CD4-positive, alpha-beta T cell treated with Interleukin-1 beta for 1 hour (primary cell): ENCODE results near the gene MAP3K14.
A peak's percentile ranks its signal among the peaks of the same experiment; 100 is the strongest.
"Not testable (repeated sequence)": the region's sequence is repeated elsewhere in the genome, so short reads cannot be mapped to it uniquely, and the experiment has no call there.

Experiments
- DNase-seq, 2 donors: peaks; one replicate each; pipeline ENCODE4 v3.0.0-alpha.2; 2020 to 2022

Gene MAP3K14

DNA sequence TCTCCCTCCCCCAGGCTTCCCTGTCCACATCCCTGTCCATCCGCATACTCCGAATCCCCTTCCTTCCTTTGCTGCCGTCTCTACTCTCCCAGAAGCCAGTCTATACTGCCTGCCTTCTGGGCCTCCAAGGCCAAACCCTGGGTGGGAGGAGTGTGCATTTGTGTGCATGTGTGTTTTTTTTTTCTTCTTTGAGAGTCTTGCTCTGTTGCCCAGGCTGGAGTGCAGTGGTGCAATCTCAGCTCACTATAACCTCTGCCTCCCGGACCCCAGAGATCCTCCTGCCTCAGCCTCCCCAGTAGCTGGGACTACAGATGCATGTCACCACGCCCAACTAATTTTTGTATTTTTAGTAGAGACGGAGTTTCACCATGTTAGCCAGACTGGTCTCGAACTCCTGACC lies 63.6 kb downstream of the MAP3K14 start:
- not testable (repeated sequence) for DNase-seq

DNA sequence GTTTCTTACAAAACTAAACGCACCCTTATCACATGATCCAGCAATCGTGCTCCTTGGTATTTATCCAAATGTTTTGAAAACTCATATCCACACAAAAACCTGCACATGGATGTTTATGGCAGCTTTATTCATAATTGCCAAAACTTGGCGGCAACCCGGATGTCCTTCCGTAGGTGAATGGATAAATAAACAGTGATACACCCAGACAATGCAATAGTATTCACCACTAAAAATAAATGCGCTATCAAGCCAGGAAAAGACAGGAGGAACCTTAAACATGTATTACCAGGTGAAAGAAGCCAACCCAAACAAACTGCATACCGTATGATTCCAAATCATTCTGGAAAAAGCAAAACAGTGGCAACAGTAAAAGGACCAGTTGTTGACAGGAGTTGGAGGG lies 64.9 kb downstream of the MAP3K14 start:
- DNase-seq = no peak

DNA sequence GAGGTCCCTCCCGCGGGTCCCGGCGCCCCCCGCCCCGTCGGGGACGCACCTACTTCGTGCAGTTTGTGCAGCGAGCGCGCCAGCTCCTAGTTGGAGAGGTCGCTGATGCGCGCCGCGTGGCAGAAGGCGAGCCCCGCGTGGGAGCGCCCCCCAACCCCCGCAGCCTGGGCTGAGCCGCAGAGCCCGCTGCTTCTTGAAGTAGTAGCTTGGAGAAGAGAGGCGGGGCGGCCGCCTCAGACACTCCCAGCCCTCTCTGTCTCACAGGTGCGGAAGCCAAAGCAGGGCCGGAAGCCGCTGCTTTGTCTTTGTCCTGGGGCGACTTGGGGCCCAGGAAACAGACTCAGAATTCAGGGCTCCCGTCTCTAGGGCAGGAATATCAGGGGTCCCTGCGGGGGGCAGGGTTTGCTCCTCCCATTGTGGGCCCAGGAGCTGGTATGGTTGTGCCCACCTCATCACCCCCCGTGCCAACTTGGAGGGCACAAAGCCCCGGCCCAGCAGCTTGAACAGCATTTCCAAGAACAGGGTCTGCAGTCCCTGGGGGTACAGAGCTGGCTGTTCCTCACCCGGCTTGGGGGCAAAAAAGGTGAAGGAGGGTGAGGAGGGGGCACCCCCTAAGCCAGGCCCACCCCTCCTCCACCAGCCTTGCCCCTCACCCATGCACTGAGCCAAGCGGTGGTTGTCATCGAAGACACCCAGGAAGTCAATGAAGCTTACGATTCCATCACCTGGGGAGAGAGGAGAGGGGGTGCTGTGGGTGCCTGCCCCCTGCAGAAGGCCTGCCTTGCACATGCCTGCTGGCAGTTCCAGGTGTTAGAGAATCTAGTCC lies 68.5 kb downstream of the MAP3K14 start:
- DNase-seq = peak; percentile 82 to 86

DNA sequence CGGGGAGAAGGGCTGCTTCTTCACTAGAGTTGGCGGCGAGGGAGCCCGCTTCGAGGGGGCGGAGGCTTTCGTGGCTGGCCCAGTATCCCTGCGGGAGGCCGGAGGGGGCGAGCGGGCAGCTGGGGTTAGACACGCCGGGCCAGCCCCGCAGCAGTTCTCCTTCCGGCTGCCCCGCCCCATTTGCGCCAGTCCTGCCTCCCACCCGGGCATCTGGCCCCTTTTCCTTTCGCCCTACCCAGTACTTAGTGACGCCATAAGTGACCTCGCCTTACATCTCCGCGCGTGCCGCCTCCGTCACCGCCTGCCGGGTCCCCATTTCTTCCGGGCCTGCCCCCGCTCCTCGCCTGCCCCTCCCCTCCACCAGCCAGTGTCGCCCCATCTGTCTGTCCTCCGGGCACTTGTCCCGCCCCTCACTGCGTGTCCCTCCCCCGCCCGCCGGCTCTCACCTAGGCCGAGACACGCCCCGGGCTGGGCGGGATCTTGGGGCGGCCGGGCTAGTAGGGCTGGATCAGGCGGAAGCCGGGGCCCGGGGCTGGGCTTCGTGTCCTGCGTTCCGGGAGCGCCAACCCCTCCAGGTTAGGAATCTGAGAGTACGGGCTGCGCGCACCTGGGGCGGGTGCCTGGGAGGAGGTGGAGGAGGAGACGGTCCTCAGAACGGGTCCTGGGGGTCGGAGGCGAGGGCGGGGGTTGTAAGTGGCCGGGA lies 69.2 kb downstream of the MAP3K14 start:
- DNase-seq = peak; percentile 97

DNA sequence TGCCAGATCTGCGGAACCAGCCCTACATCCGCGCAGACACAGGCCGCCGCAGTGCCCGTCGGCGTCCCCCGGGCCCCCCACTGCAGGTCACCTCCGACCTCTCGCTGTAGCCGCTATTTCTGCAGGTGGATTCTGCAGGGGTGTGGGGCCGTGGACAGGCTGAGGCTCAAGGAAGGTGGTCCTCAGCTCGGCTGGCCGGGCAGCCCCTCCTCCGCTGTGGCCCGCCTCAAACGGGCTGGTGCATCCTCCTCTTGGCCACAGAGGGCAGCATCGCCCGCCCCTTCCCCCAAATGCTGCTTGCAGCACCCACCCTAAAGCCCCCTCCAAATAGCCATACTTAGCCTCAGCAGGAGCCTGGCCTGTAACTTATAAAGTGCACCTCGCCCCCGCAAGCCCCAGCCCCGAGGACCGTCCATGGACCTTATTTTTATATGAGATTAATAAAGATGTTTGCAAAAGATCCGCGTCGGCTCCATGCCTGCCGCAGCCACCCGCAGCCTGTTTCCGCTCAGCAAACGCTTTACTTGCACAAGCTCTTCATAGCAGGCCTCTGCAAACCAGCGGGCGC lies 69.9 kb downstream of the MAP3K14 start:
- DNase-seq = peak in 1 of 2 donors; percentile 27

DNA sequence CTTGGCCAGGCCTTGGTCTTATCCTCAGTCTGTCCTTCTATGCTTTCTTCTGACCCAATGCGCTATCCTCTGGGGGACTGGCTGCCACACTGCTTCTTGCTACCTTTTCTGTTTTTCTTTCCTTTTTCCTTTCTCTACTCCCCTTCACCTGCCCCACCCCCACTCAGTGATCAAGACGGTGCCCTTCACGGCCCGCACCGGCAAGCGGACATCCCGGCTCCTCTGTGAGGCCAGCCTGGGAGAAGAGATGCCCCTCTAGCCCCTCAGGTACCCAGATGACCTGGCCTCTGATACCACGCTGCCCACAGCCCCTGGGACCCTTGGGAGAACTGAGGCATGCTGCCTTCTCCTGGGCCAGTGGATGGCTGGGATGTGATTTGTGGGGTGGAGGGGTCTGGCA lies 70.5 kb downstream of the MAP3K14 start:
- no peak for DNase-seq

DNA sequence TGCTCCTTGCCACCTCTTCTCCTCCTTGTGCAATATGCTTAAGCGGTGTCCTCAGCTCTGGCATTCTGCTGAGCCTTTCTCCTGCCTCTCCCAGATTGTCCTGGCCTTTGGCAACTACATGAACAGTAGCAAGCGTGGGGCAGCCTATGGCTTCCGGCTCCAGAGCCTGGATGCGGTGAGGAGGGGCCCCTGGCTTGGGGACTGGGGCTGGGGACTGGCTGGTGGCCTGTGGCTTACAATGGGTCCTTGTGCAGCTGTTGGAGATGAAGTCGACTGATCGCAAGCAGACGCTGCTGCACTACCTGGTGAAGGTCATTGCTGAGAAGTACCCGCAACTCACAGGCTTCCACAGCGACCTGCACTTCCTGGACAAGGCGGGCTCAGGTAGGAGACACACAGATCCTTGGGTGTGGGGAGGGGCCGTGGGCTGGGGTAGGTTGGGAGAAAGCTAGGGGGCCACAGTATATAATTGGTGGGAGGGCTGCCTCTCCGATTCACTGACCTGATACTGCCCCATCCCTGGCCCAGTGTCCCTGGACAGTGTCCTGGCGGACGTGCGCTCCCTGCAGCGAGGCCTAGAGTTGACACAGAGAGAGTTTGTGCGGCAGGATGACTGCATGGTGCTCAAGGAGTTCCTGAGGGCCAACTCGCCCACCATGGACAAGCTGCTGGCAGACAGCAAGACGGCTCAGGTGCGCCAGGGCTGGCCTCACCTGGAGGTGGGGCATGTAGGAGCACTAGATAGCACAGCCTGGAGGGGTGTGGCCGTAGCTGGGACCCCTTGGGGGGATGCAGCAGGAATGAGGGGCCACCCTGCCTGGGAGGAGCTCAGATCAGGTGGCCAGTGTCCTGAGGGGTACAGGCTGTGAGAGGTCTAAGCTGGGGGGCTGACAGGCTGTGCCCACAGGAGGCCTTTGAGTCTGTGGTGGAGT lies 71.8 kb downstream of the MAP3K14 start:
- no peak for DNase-seq

DNA sequence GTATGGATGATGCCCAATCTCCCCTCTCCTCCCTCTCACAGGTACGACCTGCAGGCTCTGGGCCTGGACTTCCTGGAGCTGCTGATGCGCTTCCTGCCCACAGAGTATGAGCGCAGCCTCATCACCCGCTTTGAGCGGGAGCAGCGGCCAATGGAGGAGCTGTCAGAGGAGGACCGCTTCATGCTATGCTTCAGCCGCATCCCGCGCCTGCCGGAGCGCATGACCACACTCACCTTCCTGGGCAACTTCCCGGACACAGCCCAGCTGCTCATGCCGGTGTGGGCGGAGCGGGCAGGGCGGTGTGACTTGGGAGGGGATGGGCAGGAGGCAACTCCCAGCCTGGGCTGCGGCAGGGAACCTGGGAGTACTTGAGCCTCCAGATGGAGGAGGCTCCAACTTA lies 73.1 kb downstream of the MAP3K14 start:
- DNase-seq = no peak

DNA sequence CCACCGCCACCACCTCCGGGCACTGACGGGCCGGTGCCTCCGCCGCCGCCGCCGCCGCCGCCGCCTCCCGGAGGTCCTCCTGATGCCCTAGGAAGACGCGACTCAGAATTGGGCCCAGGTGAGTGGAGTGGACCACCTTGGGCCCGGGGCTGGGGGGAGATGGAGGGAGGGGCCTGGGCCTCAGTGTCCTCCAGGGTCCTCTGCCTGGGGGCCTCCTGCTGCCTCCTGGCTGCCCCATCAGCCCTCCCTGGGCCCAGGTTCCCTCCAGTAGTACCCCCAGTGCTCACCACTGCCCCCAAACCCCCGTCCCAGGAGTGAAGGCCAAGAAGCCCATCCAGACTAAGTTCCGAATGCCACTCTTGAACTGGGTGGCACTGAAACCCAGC lies 74.8 kb downstream of the MAP3K14 start:
- no peak for DNase-seq

DNA sequence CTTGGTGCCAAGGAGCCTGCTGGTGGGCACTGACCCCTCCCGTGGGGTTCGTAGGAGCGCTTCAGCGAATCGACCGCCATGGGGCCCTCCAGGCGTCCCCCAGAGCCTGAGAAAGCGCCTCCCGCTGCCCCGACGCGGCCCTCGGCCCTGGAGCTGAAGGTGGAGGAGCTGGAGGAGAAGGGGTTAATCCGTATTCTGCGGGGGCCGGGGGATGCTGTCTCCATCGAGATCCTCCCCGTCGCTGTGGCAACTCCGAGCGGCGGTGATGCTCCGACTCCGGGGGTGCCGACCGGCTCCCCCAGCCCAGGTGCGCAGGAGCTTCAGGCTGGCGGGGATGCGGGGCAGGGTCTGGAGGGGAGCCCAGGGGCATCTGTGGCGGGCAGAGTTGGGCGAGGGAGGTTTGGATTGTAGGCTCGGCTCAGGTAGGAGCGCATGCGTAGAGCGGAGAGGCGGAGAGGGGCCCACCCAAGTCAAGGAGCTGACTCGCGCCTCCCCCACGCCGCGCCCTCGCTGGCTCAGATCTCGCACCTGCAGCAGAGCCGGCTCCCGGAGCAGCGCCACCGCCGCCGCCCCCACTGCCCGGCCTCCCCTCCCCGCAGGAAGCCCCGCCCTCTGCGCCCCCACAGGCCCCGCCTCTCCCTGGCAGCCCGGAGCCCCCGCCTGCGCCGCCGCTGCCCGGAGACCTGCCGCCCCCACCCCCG lies 75.3 kb downstream of the MAP3K14 start:
- no peak for DNase-seq

DNA sequence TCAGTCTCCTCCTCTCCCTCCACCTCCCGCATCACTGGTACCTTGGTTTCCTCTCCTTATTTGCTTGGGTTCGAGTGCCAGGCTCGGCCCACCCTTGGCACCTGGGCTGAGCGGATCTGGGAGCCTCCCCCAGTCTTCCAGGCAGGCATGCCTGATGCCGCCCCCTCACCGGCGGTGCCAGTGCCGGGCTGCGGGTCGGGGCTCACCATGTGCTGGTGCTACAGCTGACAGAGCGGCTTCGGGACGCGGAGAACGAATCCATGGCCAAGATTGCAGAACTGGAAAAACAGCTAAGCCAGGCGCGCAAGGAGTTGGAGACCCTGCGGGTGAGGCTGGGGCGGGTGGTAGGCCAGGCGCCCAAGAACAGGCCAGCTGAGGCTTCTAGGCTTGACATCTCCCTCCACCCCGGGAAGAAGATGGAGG lies 75.9 kb downstream of the MAP3K14 start:
- DNase-seq = no peak

DNA sequence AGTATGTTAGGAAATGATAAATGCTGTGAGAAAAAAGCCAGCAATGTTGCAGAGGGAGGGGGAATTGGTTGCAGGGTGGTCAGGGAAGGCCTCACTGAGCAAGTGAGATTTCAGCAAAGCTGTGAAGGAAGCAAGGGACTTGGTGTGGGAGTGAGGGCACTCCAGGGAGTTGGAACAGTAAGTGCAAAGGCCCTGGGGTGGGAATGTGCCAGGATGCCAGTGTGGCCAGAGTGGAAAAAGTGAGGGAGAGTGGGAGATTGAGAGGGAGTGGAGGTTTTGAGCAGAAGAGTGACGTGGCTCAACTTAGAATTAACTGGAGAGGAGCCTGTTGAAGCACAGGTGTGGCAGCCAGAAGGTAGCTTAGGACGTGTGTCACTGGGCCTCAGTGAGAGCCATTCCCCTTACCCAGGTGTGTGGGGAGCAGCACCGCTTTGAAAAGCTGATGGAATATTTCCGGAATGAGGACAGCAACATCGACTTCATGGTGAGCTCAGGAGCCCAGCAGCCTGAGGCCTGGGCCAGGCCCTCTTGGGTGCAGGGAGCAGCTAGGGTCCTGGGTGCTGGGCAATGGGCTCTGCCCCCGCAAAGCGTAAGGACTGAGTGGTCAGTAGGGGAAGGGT lies 78.6 kb downstream of the MAP3K14 start:
- no peak for DNase-seq

DNA sequence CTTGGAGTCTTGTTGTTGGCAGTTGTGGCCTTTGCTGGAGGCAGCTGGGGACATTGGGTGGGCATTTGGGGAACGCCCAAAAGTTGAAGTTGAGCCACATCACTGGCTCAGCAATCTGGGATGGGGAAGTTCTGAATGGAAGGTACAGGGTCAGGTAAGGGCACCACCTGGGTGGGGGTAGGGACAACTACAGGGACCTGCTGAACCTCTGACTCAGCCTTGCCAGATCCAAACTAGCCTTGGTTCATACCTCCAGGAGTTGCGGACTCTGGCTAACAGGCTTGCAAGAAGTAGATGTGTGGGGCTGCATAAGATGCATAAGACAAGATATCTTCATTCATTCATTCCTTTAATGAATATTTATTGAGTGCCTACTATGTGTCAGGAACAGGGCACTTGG lies 79.1 kb downstream of the MAP3K14 start:
- no peak for DNase-seq

DNA sequence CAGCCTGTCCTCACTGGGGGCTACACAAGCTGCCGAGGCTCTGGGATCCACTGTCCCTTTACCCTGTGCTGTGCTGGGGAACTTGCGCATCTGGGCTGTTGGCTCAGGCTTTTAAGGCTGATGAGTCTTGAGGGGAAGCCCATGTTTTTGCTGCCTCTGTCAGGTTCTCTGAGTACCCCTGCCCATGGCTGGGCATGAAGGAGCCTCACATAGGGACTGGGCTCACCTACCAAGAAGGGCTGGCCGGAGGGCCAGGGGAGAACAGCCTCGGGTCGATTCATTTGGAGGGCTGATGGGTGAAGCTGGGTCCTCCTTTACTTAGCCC lies 80.6 kb downstream of the MAP3K14 start:
- DNase-seq = no peak

DNA sequence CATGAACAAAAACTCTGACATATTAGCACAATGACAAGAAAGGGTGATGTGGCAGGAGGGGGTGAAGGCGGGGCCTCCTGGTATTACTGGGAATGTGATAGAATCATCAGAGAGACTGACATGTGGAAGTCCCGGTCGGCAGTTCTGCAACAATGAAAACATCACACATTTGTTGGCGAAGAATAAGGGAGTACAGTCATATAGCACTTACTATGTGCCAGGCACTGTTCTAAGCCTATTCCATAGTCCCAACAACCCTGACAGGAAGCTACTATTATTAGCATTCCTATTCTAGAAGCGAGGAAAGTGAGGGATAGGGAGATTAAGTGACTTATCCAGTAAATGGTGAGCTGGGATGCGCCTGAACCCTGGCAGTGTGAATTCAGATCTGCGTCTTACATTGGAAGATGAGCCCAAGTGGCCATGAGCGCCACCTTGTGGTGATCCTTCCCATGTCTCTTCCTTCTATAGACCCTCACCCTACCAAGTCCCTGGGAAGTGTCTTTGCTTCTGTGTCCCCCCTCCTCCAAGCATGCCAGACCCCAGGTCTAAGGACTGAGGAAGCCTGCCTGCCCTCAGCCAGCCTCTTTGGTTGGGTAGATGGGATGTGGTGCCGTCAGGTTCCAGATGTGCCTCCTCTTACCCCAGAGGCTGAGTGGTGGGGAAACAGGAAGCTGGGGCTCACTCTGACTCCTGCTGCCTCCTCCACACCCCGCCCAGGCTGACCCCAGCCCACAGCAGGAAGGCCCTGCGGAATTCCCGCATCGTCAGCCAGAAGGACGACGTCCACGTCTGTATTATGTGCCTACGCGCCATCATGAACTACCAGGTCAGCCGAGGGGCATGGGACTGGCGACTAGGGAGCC lies 81.2 kb downstream of the MAP3K14 start:
- DNase-seq = peak; percentile 77 to 79

DNA sequence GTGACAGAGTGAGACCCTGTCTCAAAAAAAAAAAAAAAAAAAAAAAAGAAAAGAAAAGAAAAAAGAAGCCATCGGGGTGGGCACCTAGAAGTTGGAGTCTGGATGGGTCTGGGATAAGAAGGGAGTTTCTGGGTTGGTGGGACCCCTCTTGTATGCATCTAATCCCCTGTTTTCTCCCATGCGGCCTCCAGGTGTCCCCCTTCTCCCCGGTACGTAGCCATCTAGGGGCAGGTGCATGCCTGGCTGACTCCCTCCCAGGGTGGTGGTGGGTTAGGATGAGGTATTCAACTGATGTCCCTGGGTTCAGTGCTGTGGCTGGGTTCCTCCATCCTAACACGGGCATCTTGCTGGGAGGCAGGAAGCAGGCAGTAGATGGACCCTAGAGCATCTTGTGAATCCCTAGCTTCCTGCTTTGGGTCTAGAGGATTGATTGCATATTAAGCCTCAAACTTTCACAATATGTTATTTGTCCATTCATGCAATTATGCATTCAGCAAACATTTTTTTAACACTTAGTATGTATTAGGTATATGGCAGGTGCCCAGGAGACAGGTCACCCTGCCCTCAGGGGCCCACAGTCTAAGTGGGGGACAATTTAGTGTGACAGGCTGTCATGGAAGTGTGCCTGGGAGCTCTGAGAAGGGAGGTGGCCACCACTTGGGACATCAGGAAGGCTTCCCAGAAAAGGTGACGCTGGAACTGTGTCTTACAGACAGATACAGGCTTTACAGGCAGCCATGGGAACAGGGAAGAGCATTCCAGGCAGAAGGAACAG lies 82.0 kb downstream of the MAP3K14 start:
- peak; percentile 65 to 66 for DNase-seq

DNA sequence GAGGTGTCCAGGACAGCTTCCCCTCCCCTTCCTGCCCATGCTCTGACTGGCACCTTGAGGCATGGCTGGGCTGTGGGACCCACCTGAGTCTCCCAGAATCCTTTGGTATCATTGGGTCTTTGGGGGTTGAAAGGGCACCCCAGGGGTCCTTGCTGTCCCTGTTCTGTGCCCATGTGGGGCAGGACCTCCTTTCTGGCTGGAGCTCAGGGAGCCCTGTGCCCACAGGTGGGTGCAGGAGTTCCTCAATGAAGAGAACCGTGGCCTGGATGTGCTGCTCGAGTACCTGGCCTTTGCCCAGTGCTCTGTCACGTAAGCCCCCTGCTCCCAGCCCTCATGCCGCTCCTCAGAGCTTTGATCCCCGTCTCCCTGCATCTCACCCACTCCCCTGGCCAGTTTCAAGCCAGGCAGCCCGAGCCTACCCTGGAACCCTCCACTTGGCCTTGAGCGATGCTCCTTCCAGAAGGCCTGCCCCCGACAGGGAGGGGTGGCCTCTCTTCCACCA lies 83.3 kb downstream of the MAP3K14 start:
- no peak for DNase-seq

DNA sequence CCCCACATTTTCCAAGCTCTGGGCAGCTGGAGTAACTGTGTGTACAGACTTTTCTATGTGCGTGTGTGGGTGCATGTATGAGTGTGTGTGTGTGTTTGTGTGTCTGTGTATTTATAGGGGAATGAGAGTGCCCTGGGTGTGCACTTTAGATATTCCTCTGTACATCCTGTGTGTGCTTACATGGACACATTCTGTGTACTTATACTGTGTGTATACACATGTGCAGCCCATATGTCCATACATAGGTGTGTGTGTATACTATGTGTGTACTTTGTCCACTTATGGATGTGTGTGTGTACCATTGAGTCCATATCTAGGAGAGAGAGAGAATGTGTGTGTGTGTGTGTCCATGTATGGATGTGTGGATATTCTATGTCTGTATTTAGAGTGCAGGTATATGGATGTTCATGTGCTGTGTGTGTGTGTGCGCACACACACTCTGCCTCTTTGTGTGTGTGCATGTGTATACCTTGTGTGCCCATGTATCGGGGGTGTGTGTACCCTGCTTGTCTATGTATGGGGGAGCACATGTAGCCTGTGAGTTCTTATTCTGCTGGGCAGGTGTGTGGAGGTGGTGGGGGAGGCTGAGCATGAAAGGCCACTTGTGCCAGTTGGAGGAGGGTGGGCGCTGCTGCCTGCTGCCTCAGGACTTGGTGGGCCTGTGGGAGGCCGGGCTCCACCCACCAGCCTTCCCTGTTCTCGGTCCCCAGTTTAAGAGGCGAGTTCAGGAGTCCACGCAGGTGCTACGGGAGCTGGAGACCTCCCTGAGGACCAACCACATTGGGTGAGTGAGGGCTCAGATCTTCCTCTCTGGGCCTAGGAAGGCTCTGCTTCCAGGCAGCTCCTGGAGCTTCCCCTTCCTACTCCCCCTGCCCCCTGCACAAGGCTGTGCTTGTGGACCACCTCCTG lies 84.1 kb downstream of the MAP3K14 start:
- no peak for DNase-seq
